Neural cell (in vitro differentiated cells): Measurements from ENCODE around the gene FHIT. TPM values are rescaled to one million over a fixed set of nuclear protein-coding genes. Genes with fewer than 3 reads are reported as not detected.

Experiments
- H2AFZ ChIP-seq: fragments of 200-600, 300-800 bp; sonication (generic), shearing (Covaris generic); 2 replicates; pipeline ENCODE4 v1.6.0; 2014; ENCODE audit warnings: low read depth, mild to moderate bottlenecking, antibody characterized with exemption, low read length, moderate library complexity
- H3F3A ChIP-seq: fragments of 200-600 bp; shearing (Covaris generic); 2 replicates; pipeline ENCODE4 v1.6.1; 2016; ENCODE audit warnings: mild to moderate bottlenecking, moderate library complexity, mixed read lengths, antibody characterized with exemption, low read length; ENCODE audit not compliant: insufficient read depth, poor library complexity, severe bottlenecking
- H3K27ac ChIP-seq: fragments of 200-600, 300-800 bp; sonication (generic), shearing (Covaris generic); 2 replicates; pipeline ENCODE4 v1.5.1; 2014; ENCODE audit warnings: mild to moderate bottlenecking, low read length, moderate library complexity
- H3K27me3 ChIP-seq: fragments of 300-800, 200-600 bp; sonication (generic), shearing (Covaris generic); 2 replicates; pipeline ENCODE4 v1.6.0; 2014; ENCODE audit warnings: mild to moderate bottlenecking, low read depth, low read length, moderate library complexity; ENCODE audit not compliant: insufficient read depth
- H3K36me3 ChIP-seq: fragments of 300-800, 200-600 bp; sonication (generic), shearing (Covaris generic); 2 replicates; pipeline ENCODE4 v1.5.1; 2014; ENCODE audit warnings: mild to moderate bottlenecking, antibody characterized with exemption, low read length, moderate library complexity; ENCODE audit not compliant: insufficient read depth
- H3K4me2 ChIP-seq: fragments of 300-800, 200-600 bp; sonication (generic), shearing (Covaris generic); 2 replicates; pipeline ENCODE4 v1.6.0; 2014; ENCODE audit warnings: mild to moderate bottlenecking, low read length
- H3K4me3 ChIP-seq: fragments of 300-800, 200-600 bp; sonication (generic), shearing (Covaris generic); 2 replicates; pipeline ENCODE4 v1.5.1; 2014; ENCODE audit warnings: mild to moderate bottlenecking, low read length, moderate library complexity
- H3K79me2 ChIP-seq: fragments of 200-600 bp; shearing (Covaris generic); replicated peaks from 2 replicates; pipeline ENCODE4 v1.6.0; 2014; ENCODE audit warnings: mild to moderate bottlenecking, low read length, moderate library complexity; ENCODE audit not compliant: insufficient read depth
- H3K9ac ChIP-seq: fragments of 300-800, 200-600 bp; sonication (generic), shearing (Covaris generic); 2 replicates; pipeline ENCODE4 v1.6.1; 2016; ENCODE audit warnings: mild to moderate bottlenecking, low read length, mixed read lengths
- H3K9me2 ChIP-seq: fragments of 200-600 bp; shearing (Covaris generic); 2 replicates; pipeline ENCODE4 v1.6.1; 2016; ENCODE audit warnings: mild to moderate bottlenecking, low read length, mixed read lengths; ENCODE audit not compliant: insufficient read depth
- H3K9me3 ChIP-seq: fragments of 200-600, 300-800 bp; sonication (generic), shearing (Covaris generic); 2 replicates; pipeline ENCODE4 v1.6.1; 2016; ENCODE audit warnings: mild to moderate bottlenecking, mixed run types, low read length, moderate library complexity, mixed read lengths
- H4K20me1 ChIP-seq: fragments of 200-600 bp; shearing (Covaris generic); 2 replicates; pipeline ENCODE4 v1.6.1; 2016; ENCODE audit warnings: mild to moderate bottlenecking, mixed run types; ENCODE audit not compliant: insufficient read depth
- CTCF ChIP-seq: fragments of 450-650 bp; IDR thresholded peaks from 2 replicates; pipeline ENCODE4 v1.5.1; 2014; ENCODE audit warnings: antibody characterized with exemption, mild to moderate bottlenecking, moderate library complexity; ENCODE audit not compliant: poor library complexity, severe bottlenecking
- EP300 ChIP-seq: fragments of 450-650 bp; conservative IDR thresholded peaks from 2 replicates; pipeline ENCODE4 v1.6.1; 2014; ENCODE audit warnings: antibody characterized with exemption, mild to moderate bottlenecking, moderate library complexity; ENCODE audit not compliant: poor library complexity, severe bottlenecking
- EZH2 ChIP-seq: fragments of 200-600, 300-800 bp; shearing (Covaris generic), sonication (generic); IDR thresholded peaks from 2 replicates; pipeline ENCODE4 v1.6.1; 2014; ENCODE audit warnings: antibody characterized with exemption, low read length, borderline replicate concordance, mild to moderate bottlenecking; ENCODE audit not compliant: insufficient read depth, poor library complexity, severe bottlenecking
- MXI1 ChIP-seq: fragments of 450-650 bp; conservative IDR thresholded peaks from 2 replicates; pipeline ENCODE4 v1.6.1; 2014; ENCODE audit warnings: antibody characterized with exemption, mild to moderate bottlenecking; ENCODE audit not compliant: poor library complexity, severe bottlenecking
- POLR2AphosphoS5 ChIP-seq: IDR thresholded peaks from 2 replicates; pipeline ENCODE4 v1.6.1; 2012
- RAD21 ChIP-seq: fragments of 450-650 bp; conservative IDR thresholded peaks from 2 replicates; pipeline ENCODE4 v1.6.1; 2014; ENCODE audit warnings: antibody characterized with exemption, mild to moderate bottlenecking, moderate library complexity
- REST ChIP-seq: IDR thresholded peaks from 2 replicates; pipeline ENCODE4 v1.6.1; 2012; ENCODE audit warnings: borderline replicate concordance
- SMC3 ChIP-seq: fragments of 450-650 bp; conservative IDR thresholded peaks from 2 replicates; pipeline ENCODE4 v1.6.1; 2014; ENCODE audit warnings: antibody characterized with exemption, mild to moderate bottlenecking, moderate library complexity; ENCODE audit not compliant: poor library complexity
- TAF1 ChIP-seq: IDR thresholded peaks from 2 replicates; pipeline ENCODE4 v1.6.1; 2012; ENCODE audit warnings: low read depth
- polyA plus RNA-seq: library from polyadenylated mRNA; depleted of rRNA; stranded (reverse); fragments of >200 nt; gene quantifications from 2 replicates; pipeline ENCODE4 v1.2.3, GENCODE V29; 2014

The FHIT gene
- polyA plus RNA-seq, 1 donor from 2014 or later, result not detected

GRCh38 chr3:60427109-60427508 is 824.1 kb downstream of the FHIT start:
- no peak overlapping the region for H3K27ac ChIP-seq
- H3K27me3 ChIP-seq, result no peaks in the 10 kb centered on the region
- no peaks in the 10 kb centered on the region for H3K9me2 ChIP-seq
- no peaks in the 10 kb centered on the region for H3K79me2 ChIP-seq
- H3K4me3 ChIP-seq, result no peak overlapping the region
- TF ChIP-seq RAD21 (no peak), SMC3 (no peak), REST (no peak), TAF1 (no peak), CTCF (no peak), EZH2 (no peak)
- H4K20me1 ChIP-seq, result no peaks in the 10 kb centered on the region
- H3K9ac ChIP-seq, result no peak overlapping the region
- H3F3A ChIP-seq, result no peaks in the 10 kb centered on the region
- no peak overlapping the region for H3K4me2 ChIP-seq
- H3K36me3 ChIP-seq, result no peaks in the 10 kb centered on the region
- no peaks in the 10 kb centered on the region for H3K9me3 ChIP-seq
- no peak overlapping the region for H2AFZ ChIP-seq

- no peak overlapping the region for H3K9ac ChIP-seq
- no peak overlapping the region for H3K4me2 ChIP-seq
- no peak overlapping the region for H3K27ac ChIP-seq
- no peaks in the 10 kb centered on the region for H4K20me1 ChIP-seq
- no peak for TF ChIP-seq REST
- no peak for TF ChIP-seq EP300
- no peak for TF ChIP-seq EZH2
- no peak for TF ChIP-seq TAF1
- no peak for TF ChIP-seq RAD21
- no peak for TF ChIP-seq CTCF
- no peak for TF ChIP-seq MXI1
- no peak for TF ChIP-seq POLR2AphosphoS5
- no peak for TF ChIP-seq SMC3
- H3K36me3 ChIP-seq, result no peaks in the 10 kb centered on the region
- no peak overlapping the region for H2AFZ ChIP-seq
- no peak overlapping the region for H3K4me3 ChIP-seq
- H3K9me3 ChIP-seq, result no peaks in the 10 kb centered on the region
- no peaks in the 10 kb centered on the region for H3K9me2 ChIP-seq
- H3F3A ChIP-seq, result no peaks in the 10 kb centered on the region
- no peaks in the 10 kb centered on the region for H3K27me3 ChIP-seq
- H3K79me2 ChIP-seq, result no peaks in the 10 kb centered on the region
Observed at GRCh38 chr3:60424942-60425341, 826.3 kb downstream of the FHIT start.
